IMR-90 (cell line): Measurements from ENCODE around the gene SLC44A5. TPM values are rescaled to one million over a fixed set of nuclear protein-coding genes. Genes with fewer than 3 reads are reported as not detected.

Experiments used
- ATAC-seq: fragments of 200-7000 bp; cut with Tn5 transposase; 2 replicates; pipeline ENCODE4 v1.9.1; 2020; ENCODE audit warnings: low read depth, mild to moderate bottlenecking, moderate library complexity
- BruUV-seq: library from RNA; stranded (reverse); fragments of 400-500 nt; replicated peaks from 2 replicates; lab custom pipeline; 2021; lab: Mats Ljungman, UMichigan
- CTCF ChIA-PET: fragments of 300-600 bp; formaldehyde crosslinking; extraction: SDS; loops from one replicate; lab custom pipeline; 2021; ENCODE audit warnings: antibody characterized with exemption; lab: Yijun Ruan, JAX
- POLR2A ChIA-PET: fragments of 300-600 bp; sonication (Branson Sonifier 250); formaldehyde crosslinking; loops from one replicate; lab custom pipeline; 2022; ENCODE audit warnings: antibody characterized with exemption; ENCODE audit not compliant: unreplicated experiment; lab: Charles Lee
- DNase-seq: peaks from one replicate; pipeline ENCODE4 v3.0.0; 2013
- H2AFZ ChIP-seq: replicated peaks from 2 replicates; pipeline ENCODE3; 2013; ENCODE audit warnings: low read length, mild to moderate bottlenecking; ENCODE audit not compliant: poor library complexity
- H2AK5ac ChIP-seq: 2 replicates; pipeline ENCODE4 v1.6.1; 2013; ENCODE audit warnings: low read depth, low read length, inconsistent platforms
- H2AK9ac ChIP-seq: replicated peaks from 2 replicates; pipeline ENCODE3; 2013; ENCODE audit warnings: mild to moderate bottlenecking, low read depth, low read length, moderate library complexity; ENCODE audit not compliant: poor library complexity
- H2BK120ac ChIP-seq: 2 replicates; pipeline ENCODE4 v1.6.1; 2013; ENCODE audit warnings: low read depth, low read length, inconsistent platforms
- H2BK15ac ChIP-seq: 3 replicates; pipeline ENCODE4 v1.6.1; 2013; ENCODE audit warnings: low read depth, low read length, inconsistent platforms
- H2BK20ac ChIP-seq: 2 replicates; pipeline ENCODE4 v1.6.1; 2013; ENCODE audit warnings: low read depth, mild to moderate bottlenecking, inconsistent platforms, low read length, moderate library complexity
- H2BK5ac ChIP-seq: 2 replicates; pipeline ENCODE4 v1.6.1; 2013; ENCODE audit warnings: mild to moderate bottlenecking, low read depth, low read length, inconsistent platforms; ENCODE audit not compliant: poor library complexity, severe bottlenecking
- H3K14ac ChIP-seq: replicated peaks from 2 replicates; pipeline ENCODE4 v1.6.1; 2013; ENCODE audit warnings: low read depth, low read length, inconsistent platforms
- H3K18ac ChIP-seq: 2 replicates; pipeline ENCODE4 v1.6.1; 2013; ENCODE audit warnings: low read depth, low read length, control low read depth
- H3K23ac ChIP-seq: 2 replicates; pipeline ENCODE4 v1.6.1; 2013; ENCODE audit warnings: low read depth, low read length, inconsistent platforms
- H3K27ac ChIP-seq: 2 replicates; pipeline ENCODE4 v1.5.1; 2013; ENCODE audit warnings: mild to moderate bottlenecking, control low read depth, low read length; ENCODE audit not compliant: insufficient read depth
- H3K27me3 ChIP-seq: 2 replicates; pipeline ENCODE4 v1.6.1; 2013; ENCODE audit warnings: low read length; ENCODE audit not compliant: control insufficient read depth, insufficient read depth
- H3K36me3 ChIP-seq: 2 replicates; pipeline ENCODE4 v1.6.1; 2013; ENCODE audit warnings: low read length, mixed read lengths; ENCODE audit not compliant: control insufficient read depth, insufficient read depth
- H3K4ac ChIP-seq: 2 replicates; pipeline ENCODE4 v1.6.1; 2013; ENCODE audit warnings: low read depth, low read length, inconsistent platforms
- H3K4me1 ChIP-seq: 2 replicates; pipeline ENCODE4 v1.6.1; 2013; ENCODE audit warnings: low read length, mixed read lengths; ENCODE audit not compliant: control insufficient read depth, insufficient read depth
- H3K4me2 ChIP-seq: 2 replicates; pipeline ENCODE4 v1.6.1; 2013; ENCODE audit warnings: low read depth, mild to moderate bottlenecking, control low read depth, low read length, moderate library complexity
- H3K4me3 ChIP-seq: 2 replicates; pipeline ENCODE4 v1.5.1; 2013; ENCODE audit warnings: low read depth, mild to moderate bottlenecking, control low read depth, low read length, moderate library complexity; ENCODE audit not compliant: insufficient read depth
- H3K56ac ChIP-seq: 2 replicates; pipeline ENCODE4 v1.6.1; 2013; ENCODE audit warnings: low read length, inconsistent platforms; ENCODE audit not compliant: insufficient read depth; ENCODE audit errors: extremely low read depth
- H3K79me1 ChIP-seq, 2 experiments: 2 replicates each; pipeline ENCODE4 v1.6.1; 2013; ENCODE audit warnings: low read length in 2 of 2, inconsistent platforms in 1 of 2, low read depth in 1 of 2
- H3K9ac ChIP-seq: 2 replicates; pipeline ENCODE4 v1.6.1; 2013; ENCODE audit warnings: low read depth, low read length, control low read depth
- H3K9me1 ChIP-seq: 2 replicates; pipeline ENCODE4 v1.6.1; 2013; ENCODE audit warnings: low read length, inconsistent platforms; ENCODE audit not compliant: insufficient read depth
- H3K9me3 ChIP-seq: 2 replicates; pipeline ENCODE4 v1.6.1; 2013; ENCODE audit warnings: low read length; ENCODE audit not compliant: control insufficient read depth, insufficient read depth
- H4K20me1 ChIP-seq: 2 replicates; pipeline ENCODE4 v1.6.1; 2013; ENCODE audit warnings: low read length, inconsistent platforms; ENCODE audit not compliant: insufficient read depth
- H4K5ac ChIP-seq: 2 replicates; pipeline ENCODE4 v1.6.1; 2013; ENCODE audit warnings: mild to moderate bottlenecking, low read depth, low read length, control low read depth
- H4K8ac ChIP-seq, 2 experiments: 2 replicates each; pipeline ENCODE4 v1.6.1; 2013; ENCODE audit warnings: low read depth in 2 of 2, low read length in 2 of 2, control low read depth in 1 of 2, inconsistent platforms in 1 of 2
- H4K91ac ChIP-seq: 2 replicates; pipeline ENCODE4 v1.6.1; 2013; ENCODE audit warnings: low read depth, low read length, inconsistent platforms; ENCODE audit not compliant: insufficient read depth
- BHLHE40 ChIP-seq: fragments of 150-350 bp; IDR thresholded peaks from 2 replicates; pipeline ENCODE4 v1.6.1; 2016; ENCODE audit warnings: mild to moderate bottlenecking, low read depth, low read length
- MAZ ChIP-seq: IDR thresholded peaks from 2 replicates; pipeline ENCODE4 v1.6.1; 2012; ENCODE audit warnings: low read depth, mild to moderate bottlenecking, low read length, improper control_type of control experiment, moderate library complexity, borderline replicate concordance
- POLR2A ChIP-seq: IDR thresholded peaks from 2 replicates; pipeline ENCODE4 v1.6.1; 2012; ENCODE audit warnings: mild to moderate bottlenecking, low read depth, low read length
- RAD21 ChIP-seq: IDR thresholded peaks from 2 replicates; pipeline ENCODE4 v1.6.1; 2012; ENCODE audit warnings: low read length, improper control_type of control experiment
- whole genome bisulfite sequencing, 2 experiments: methylation state at CpG; one replicate each; pipeline versions ENCODE4 v1.1.5 to v1.1.7; 2013; ENCODE audit warnings: missing lambda C conversion rate in 2 of 2; ENCODE audit not compliant: insufficient read length in 1 of 2; ENCODE audit errors: extremely low coverage in 2 of 2; 5-methylcytosine and 5-hydroxymethylcytosine counted together
- dilution Hi-C: fragments of 300-500 bp; cut with HindIII; formaldehyde crosslinking; loops from one replicate; pipeline ENCODE4 v1.14.3; 2018; ENCODE audit warnings: low sequenced_read_pairs; ENCODE audit not compliant: unreplicated experiment
- in situ Hi-C: fragments of 300-500 bp; cut with MboI; formaldehyde crosslinking; loops from 3 replicates; pipeline ENCODE4 v1.14.3; 2019; ENCODE audit warnings: low sequenced_read_pairs, inconsistent platforms, mixed read lengths
- intact Hi-C: fragments of 100-400 bp; cut with micrococcal nuclease; formaldehyde crosslinking; loops from 2 replicates; pipeline ENCODE4 v1.10.0; 2022
- polyA plus RNA-seq, 3 experiments: library from polyadenylated mRNA; depleted of rRNA; stranded (reverse); fragments of >200 nt; gene quantifications; 2 replicates each; pipeline ENCODE4 v1.2.3, GENCODE V29; 2012; ENCODE audit warnings: low replicate concordance in 1 of 3
- total RNA-seq: library from RNA; depleted of rRNA; stranded (reverse); fragments of >200 nt; gene quantifications from 2 replicates; pipeline ENCODE4 v1.2.3, GENCODE V29; 2012
- TF ChIP-seq, protein P1 (sequence below): fragments of 150-350 bp; IDR thresholded peaks from 2 replicates; pipeline ENCODE4 v1.6.1; 2017; ENCODE audit warnings: mild to moderate bottlenecking, antibody characterized with exemption, low read length, low read depth

SLC44A5 gene
- total and polyA plus RNA-seq, 2 of the 4 experiments (the other 2 are of a cell fraction) = under 0.01 TPM; not detected in 1

DNA sequence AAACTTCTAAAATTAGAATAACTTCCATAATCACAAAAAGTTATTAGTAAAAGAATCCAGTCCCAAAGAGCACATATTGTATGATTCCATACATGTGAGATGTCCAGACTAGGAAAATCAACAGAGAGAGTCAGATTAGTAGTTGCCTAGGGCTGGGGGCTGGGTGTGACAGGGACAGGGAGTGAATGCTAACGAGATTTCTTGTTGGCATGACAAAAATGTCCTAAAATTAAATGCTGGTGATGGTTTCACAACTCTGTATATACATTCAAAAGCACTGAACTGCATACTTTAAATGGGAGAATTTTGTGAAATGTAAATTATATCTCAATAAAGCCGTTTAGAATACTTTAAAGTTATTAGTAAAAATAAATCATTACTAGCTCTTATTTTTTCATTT lies 92.2 kb downstream of the SLC44A5 start:
- no peak overlapping the region for H3K23ac ChIP-seq
- intact Hi-C loops (no loop called here), in situ Hi-C loops (no loop called here), dilution Hi-C loops (no loop called here)
- H4K20me1 ChIP-seq = no peaks in the 10 kb centered on the region
- no peaks in the 10 kb centered on the region for H3K27me3 ChIP-seq
- no peak overlapping the region for H4K8ac ChIP-seq
- no peak overlapping the region for H2AFZ ChIP-seq
- TF ChIP-seq, protein P1, sequence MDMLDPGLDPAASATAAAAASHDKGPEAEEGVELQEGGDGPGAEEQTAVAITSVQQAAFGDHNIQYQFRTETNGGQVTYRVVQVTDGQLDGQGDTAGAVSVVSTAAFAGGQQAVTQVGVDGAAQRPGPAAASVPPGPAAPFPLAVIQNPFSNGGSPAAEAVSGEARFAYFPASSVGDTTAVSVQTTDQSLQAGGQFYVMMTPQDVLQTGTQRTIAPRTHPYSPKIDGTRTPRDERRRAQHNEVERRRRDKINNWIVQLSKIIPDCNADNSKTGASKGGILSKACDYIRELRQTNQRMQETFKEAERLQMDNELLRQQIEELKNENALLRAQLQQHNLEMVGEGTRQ = no peak
- TF ChIP-seq RAD21 (no peak), BHLHE40 (no peak), MAZ (no peak), POLR2A (no peak)
- H2BK5ac ChIP-seq = no peak overlapping the region
- no peak for DNase-seq
- no peak overlapping the region for H3K4ac ChIP-seq
- no peak overlapping the region for H3K4me2 ChIP-seq
- H2BK15ac ChIP-seq = no peak overlapping the region
- H3K27ac ChIP-seq = no peak overlapping the region
- H3K4me1 ChIP-seq = no peaks in the 10 kb centered on the region
- no peak overlapping the region for H2AK9ac ChIP-seq
- H3K56ac ChIP-seq = no peak overlapping the region
- H2AK5ac ChIP-seq = no peak overlapping the region
- no peaks in the 10 kb centered on the region for H3K79me1 ChIP-seq
- no peaks in the 10 kb centered on the region for H3K36me3 ChIP-seq
- no peak overlapping the region for H3K18ac ChIP-seq
- ChIA-PET POLR2A (no interaction called here), CTCF (no interaction called here)
- H3K4me3 ChIP-seq = no peak overlapping the region
- H2BK20ac ChIP-seq = no peak overlapping the region
- no peak overlapping the region for H3K14ac ChIP-seq
- ATAC-seq = no peak
- no peak overlapping the region for H2BK120ac ChIP-seq
- H4K5ac ChIP-seq = no peak overlapping the region
- no peaks in the 10 kb centered on the region for H3K9me1 ChIP-seq
- BruUV-seq = no TSS peak
- no peak overlapping the region for H3K9ac ChIP-seq
- H3K9me3 ChIP-seq = no peaks in the 10 kb centered on the region; the same call in 1 of the 2 replicates
- WGBS, 2 experiments = no CpG with 5 or more reads among the region's 2 CpGs
- no peak overlapping the region for H4K91ac ChIP-seq
